H7 (cell line): ENCODE data around the gene SLC10A1. TPM values are rescaled to one million over a fixed set of nuclear protein-coding genes. Genes with fewer than 3 reads are reported as not detected.
A peak's percentile ranks its signal among the peaks of the same experiment; 100 is the strongest.

Experiments used
- DNase-seq: peaks from one replicate; pipeline ENCODE4 v3.0.0; 2012
- H3K27me3 ChIP-seq: 2 replicates; pipeline ENCODE4 v1.6.0; 2011; ENCODE audit warnings: mild to moderate bottlenecking, low read length; ENCODE audit not compliant: control insufficient read depth, insufficient read depth
- H3K36me3 ChIP-seq: replicated peaks from 2 replicates; pipeline ENCODE4 v1.5.1; 2011; ENCODE audit warnings: low read length; ENCODE audit not compliant: control insufficient read depth, insufficient read depth
- H3K4me3 ChIP-seq: 2 replicates; pipeline ENCODE4 v1.5.1; 2011; ENCODE audit warnings: low read depth, mild to moderate bottlenecking, control low read depth, low read length, moderate library complexity; ENCODE audit not compliant: insufficient read depth
- total RNA-seq: library from RNA; depleted of rRNA; stranded (reverse); fragments of >200 nt; shearing (Covaris generic); gene quantifications from 2 replicates; pipeline ENCODE4 v1.2.3, GENCODE V29; 2014; rRNA removed

The SLC10A1 gene
- total RNA-seq = not detected in 2 replicates

GRCh38 chr14:69796797-69797500, at the start of gene SLC10A1:
Gene SLC10A1, minus strand, starts transcription at chr14:69797241. Its CDS starts 86 bp downstream, at chr14:69797155.
- Histone ChIP-seq H3K4me3 (no peak within 1 kb of the TSS), H3K36me3 (no peaks in the 10 kb centered on the region), H3K27me3 (no peaks in the 10 kb centered on the region)
- no peak for DNase-seq

- no peak for DNase-seq
- Histone ChIP-seq H3K27me3 (no peaks in the 10 kb centered on the region), H3K36me3 (no peaks in the 10 kb centered on the region), H3K4me3 (no peak overlapping the region)
Observed at GRCh38 chr14:69845787-69846186, 48.7 kb upstream of the SLC10A1 start.

- no peak overlapping the region for H3K4me3 ChIP-seq
- H3K27me3 ChIP-seq = no peaks in the 10 kb centered on the region
- no peak for DNase-seq
- H3K36me3 ChIP-seq = no peaks in the 10 kb centered on the region
Observed at GRCh38 chr14:69845050-69845581, 48.1 kb upstream of the SLC10A1 start.

- no peaks in the 10 kb centered on the region for H3K27me3 ChIP-seq
- H3K36me3 ChIP-seq = no peaks in the 10 kb centered on the region
- H3K4me3 ChIP-seq = no peak overlapping the region
- no peak for DNase-seq
Observed at GRCh38 chr14:69844171-69844570, 47.1 kb upstream of the SLC10A1 start.

GRCh38 chr14:69842686-69843420, 45.8 kb upstream of the SLC10A1 start:
- DNase-seq = no peak

GRCh38 chr14:69841656-69842055, 44.6 kb upstream of the SLC10A1 start:
- H3K27me3 ChIP-seq = no peaks in the 10 kb centered on the region
- no peak overlapping the region for H3K4me3 ChIP-seq
- no peak for DNase-seq
- no peaks in the 10 kb centered on the region for H3K36me3 ChIP-seq

More at GRCh38 chr14:69842686-69843420, 45.8 kb upstream of the SLC10A1 start:
- Histone ChIP-seq H3K27me3 (no peaks in the 10 kb centered on the region), H3K36me3 (no peaks in the 10 kb centered on the region), H3K4me3 (no peak overlapping the region)

- Histone ChIP-seq H3K36me3 (no peaks in the 10 kb centered on the region), H3K4me3 (no peak overlapping the region), H3K27me3 (no peaks in the 10 kb centered on the region)
- DNase-seq = no peak
Observed at GRCh38 chr14:69839661-69840060, 42.6 kb upstream of the SLC10A1 start.

GRCh38 chr14:69838881-69839416, 41.9 kb upstream of the SLC10A1 start:
- no peak overlapping the region for H3K4me3 ChIP-seq
- no peaks in the 10 kb centered on the region for H3K36me3 ChIP-seq
- no peak for DNase-seq
- H3K27me3 ChIP-seq = no peaks in the 10 kb centered on the region

- DNase-seq = no peak
- Histone ChIP-seq H3K36me3 (no peaks in the 10 kb centered on the region), H3K4me3 (no peak overlapping the region), H3K27me3 (no peaks in the 10 kb centered on the region)
Observed at GRCh38 chr14:69828879-69829278, 31.8 kb upstream of the SLC10A1 start.

- H3K36me3 ChIP-seq = no peaks in the 10 kb centered on the region
- no peaks in the 10 kb centered on the region for H3K27me3 ChIP-seq
- no peak overlapping the region for H3K4me3 ChIP-seq
- no peak for DNase-seq
Observed at GRCh38 chr14:69828354-69828753, 31.3 kb upstream of the SLC10A1 start.

- Histone ChIP-seq H3K27me3 (no peaks in the 10 kb centered on the region), H3K4me3 (no peak overlapping the region), H3K36me3 (no peaks in the 10 kb centered on the region)
- DNase-seq = no peak
Observed at GRCh38 chr14:69827560-69827959, 30.5 kb upstream of the SLC10A1 start.

GRCh38 chr14:69822456-69822855, 25.4 kb upstream of the SLC10A1 start:
- H3K36me3 ChIP-seq = no peaks in the 10 kb centered on the region
- no peak for DNase-seq
- H3K27me3 ChIP-seq = no peaks in the 10 kb centered on the region
- H3K4me3 ChIP-seq = no peak overlapping the region

GRCh38 chr14:69820991-69821390, 23.9 kb upstream of the SLC10A1 start:
- H3K36me3 ChIP-seq = no peaks in the 10 kb centered on the region
- no peaks in the 10 kb centered on the region for H3K27me3 ChIP-seq
- H3K4me3 ChIP-seq = no peak overlapping the region
- no peak for DNase-seq

- DNase-seq = no peak
- no peaks in the 10 kb centered on the region for H3K36me3 ChIP-seq
- no peaks in the 10 kb centered on the region for H3K27me3 ChIP-seq
- no peak overlapping the region for H3K4me3 ChIP-seq
Observed at GRCh38 chr14:69819607-69820006, 22.6 kb upstream of the SLC10A1 start.

GRCh38 chr14:69818758-69819191, 21.7 kb upstream of the SLC10A1 start:
- Histone ChIP-seq H3K27me3 (no peaks in the 10 kb centered on the region), H3K36me3 (no peaks in the 10 kb centered on the region), H3K4me3 (no peak overlapping the region)
- peak; percentile 85 for DNase-seq
